ENCODE measurements around the gene FGR. TPM values are rescaled to one million over a fixed set of nuclear protein-coding genes. Genes with fewer than 3 reads are reported as not detected.

Gene FGR
- polyA plus RNA-seq, 1 experiment, result not detected

DNA sequence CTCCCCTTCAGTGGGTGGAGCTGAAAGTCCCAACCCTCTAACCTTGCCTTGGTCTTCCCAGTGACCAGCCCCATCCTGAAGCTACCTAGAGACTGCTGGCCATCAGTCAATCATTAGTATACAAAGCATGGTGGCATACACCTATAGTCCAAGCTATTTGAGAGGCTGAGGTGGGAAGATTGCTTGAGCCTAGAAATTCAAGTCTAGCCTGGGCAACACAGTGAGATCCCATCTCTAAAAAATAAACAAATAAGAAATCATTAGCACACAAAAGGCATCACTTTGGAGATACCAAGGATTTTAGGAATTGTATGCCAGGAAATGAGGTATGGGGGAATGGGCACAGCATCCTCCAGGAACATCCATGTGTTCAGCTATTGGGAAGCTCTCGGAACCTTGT is 41.4 kb upstream of the FGR start:
- no peak overlapping the region for H3K4me3 ChIP-seq (ENCODE audit: low read depth, low read length)
- TF ChIP-seq, protein P1, sequence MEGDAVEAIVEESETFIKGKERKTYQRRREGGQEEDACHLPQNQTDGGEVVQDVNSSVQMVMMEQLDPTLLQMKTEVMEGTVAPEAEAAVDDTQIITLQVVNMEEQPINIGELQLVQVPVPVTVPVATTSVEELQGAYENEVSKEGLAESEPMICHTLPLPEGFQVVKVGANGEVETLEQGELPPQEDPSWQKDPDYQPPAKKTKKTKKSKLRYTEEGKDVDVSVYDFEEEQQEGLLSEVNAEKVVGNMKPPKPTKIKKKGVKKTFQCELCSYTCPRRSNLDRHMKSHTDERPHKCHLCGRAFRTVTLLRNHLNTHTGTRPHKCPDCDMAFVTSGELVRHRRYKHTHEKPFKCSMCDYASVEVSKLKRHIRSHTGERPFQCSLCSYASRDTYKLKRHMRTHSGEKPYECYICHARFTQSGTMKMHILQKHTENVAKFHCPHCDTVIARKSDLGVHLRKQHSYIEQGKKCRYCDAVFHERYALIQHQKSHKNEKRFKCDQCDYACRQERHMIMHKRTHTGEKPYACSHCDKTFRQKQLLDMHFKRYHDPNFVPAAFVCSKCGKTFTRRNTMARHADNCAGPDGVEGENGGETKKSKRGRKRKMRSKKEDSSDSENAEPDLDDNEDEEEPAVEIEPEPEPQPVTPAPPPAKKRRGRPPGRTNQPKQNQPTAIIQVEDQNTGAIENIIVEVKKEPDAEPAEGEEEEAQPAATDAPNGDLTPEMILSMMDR (IDR thresholded peaks at IDR 0.05; ENCODE audit: insufficient read depth, low read depth, low read length), result no peak
- POLR2A ChIA-PET, result no interaction called here
- CTCF ChIA-PET, result interaction anchor here (0.6 to 1.7 kb wide), 2 partner anchors 43 to 415 kb away, joined by 3 to 4 read pairs; no protein-coding TSS in a partner anchor
- H3K27me3 ChIP-seq (ENCODE audit: control insufficient read depth, insufficient read depth, low read length), result no peaks in the 10 kb centered on the region
- DNase-seq (ENCODE audit: low read depth), result no peak
- H3K36me3 ChIP-seq (ENCODE audit: control insufficient read depth, insufficient read depth, low read length), result no peaks in the 10 kb centered on the region

DNA sequence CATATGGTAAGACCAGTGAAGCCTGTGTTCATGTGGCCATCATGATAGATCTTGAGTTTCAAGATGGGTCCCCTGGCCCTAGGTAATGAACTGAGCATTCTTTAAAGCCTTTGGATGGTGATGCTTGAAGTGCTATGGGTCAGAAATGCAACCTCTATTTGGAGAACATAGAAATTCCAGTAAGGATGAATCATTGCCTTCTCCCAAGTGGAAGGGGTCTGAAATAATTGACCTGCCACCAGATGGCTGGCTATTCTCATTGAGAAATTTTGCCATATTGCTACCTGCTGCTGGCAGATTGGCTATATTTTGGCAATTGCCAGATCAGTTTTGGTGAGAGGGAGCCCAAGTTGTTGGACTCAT is 37.7 kb upstream of the FGR start:
- POLR2A ChIA-PET, result interaction anchor here (0.6 kb wide), 1 partner anchor 100 kb away, joined by 4 read pairs; the partner anchor contains the start of gene STX12
- Histone ChIP-seq H3K36me3 (ENCODE audit: control insufficient read depth, insufficient read depth, low read length) (no peaks in the 10 kb centered on the region), H3K4me3 (ENCODE audit: low read depth, low read length) (peak overlapping the region; percentile 36), H3K27me3 (ENCODE audit: control insufficient read depth, insufficient read depth, low read length) (no peaks in the 10 kb centered on the region)
- DNase-seq (ENCODE audit: low read depth), result no peak
- TF ChIP-seq, protein P1 (IDR thresholded peaks at IDR 0.05; ENCODE audit: insufficient read depth, low read depth, low read length), result no peak
- CTCF ChIA-PET, result interaction anchor here (0.8 to 4.0 kb wide), 10 partner anchors 10 to 414 kb away, joined by 3 to 41 read pairs (median 4); partner anchors contain the start of genes FAM76A and STX12

DNA sequence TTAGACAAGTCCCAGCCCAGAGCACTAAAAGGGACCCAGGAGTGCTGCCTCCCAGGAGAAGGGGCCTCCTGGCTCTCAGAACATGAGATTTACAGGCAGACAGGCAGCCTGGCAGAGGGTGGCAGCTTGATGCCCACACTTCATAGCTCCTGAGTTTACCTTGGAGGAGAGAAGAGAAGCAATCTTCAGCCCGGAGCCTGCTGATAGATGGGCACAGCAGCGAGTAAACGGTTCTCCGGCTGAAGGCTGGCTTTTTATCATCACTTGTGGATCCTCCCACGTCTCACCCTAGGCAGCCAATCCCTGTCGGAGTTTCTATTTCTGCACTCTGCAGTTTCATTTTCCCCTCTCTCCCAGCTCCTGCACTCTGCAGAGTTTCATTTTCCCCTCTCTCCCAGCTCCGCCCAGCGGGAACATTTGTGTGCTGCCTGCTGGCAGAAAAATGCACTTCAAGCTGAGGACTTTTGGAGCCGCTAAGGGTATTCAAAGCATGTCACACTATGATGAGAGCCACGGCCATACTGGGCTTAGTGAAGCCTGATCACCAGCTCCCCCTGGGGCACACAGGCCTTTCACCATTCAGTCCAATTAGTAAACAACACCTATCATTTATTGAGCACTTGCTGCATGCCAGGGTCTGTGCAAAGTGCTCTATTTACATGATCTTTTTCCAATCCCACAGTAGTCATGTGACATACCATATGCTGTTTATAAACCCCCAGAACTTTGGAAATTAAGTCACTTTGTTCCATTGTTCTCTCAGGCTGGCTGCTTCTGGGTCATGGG is 37.2 kb upstream of the FGR start, which contains the start of gene IFI6:
IFI6 (minus strand) TSS at position 229 of the 786 bp plus-strand sequence. CDS start 2,878 bp downstream, outside the sequence.
- H3K27me3 ChIP-seq (ENCODE audit: control insufficient read depth, insufficient read depth, low read length), result no peaks in the 10 kb centered on the region
- peak; percentile 92 for DNase-seq (ENCODE audit: low read depth)
- TF ChIP-seq, protein P1 (IDR thresholded peaks at IDR 0.05; ENCODE audit: insufficient read depth, low read depth, low read length), result peak; percentile 41
- ChIA-PET POLR2A (interaction anchor here (0.6 to 1.4 kb wide), 2 partner anchors 53 to 101 kb away, joined by 4 to 5 read pairs; partner anchors contain the start of genes FAM76A and STX12), CTCF (interaction anchor here (0.8 to 4.0 kb wide), 10 partner anchors 10 to 413 kb away, joined by 3 to 41 read pairs (median 4); partner anchors contain the start of genes FAM76A and STX12)
- peak within 1 kb of the TSS; percentile 50 for H3K4me3 ChIP-seq (ENCODE audit: low read depth, low read length)
- H3K36me3 ChIP-seq (ENCODE audit: control insufficient read depth, insufficient read depth, low read length), result no peaks in the 10 kb centered on the region

DNA sequence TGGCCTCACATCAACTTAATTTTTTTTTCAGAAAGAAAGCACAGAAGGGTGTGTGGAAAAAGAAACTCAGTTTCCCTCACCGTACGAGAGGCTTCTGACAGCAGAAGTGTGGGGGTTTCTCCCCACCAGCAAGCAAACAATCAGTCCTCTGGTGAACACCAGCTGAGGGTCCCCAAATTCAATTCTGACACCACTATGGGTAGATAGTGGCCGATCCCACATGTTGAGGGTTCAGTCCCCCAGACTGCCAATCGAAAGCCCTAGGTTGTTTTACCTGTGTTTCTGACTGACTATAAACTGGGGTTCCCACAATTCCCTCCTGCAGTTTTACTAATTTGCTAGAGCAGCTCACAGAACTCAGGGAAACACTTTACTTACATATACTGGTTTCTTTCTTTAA is 34.9 kb upstream of the FGR start:
- CTCF ChIA-PET, result interaction anchor here (0.6 to 4.0 kb wide), 50 partner anchors 8 to 351 kb away, joined by 3 to 41 read pairs (median 4); partner anchors contain the start of genes FAM76A, PPP1R8 and STX12
- POLR2A ChIA-PET, result interaction anchor here (0.6 kb wide), 2 partner anchors 113 to 1215 kb away, joined by 4 to 11 read pairs; no protein-coding TSS in a partner anchor
- no peak overlapping the region for H3K4me3 ChIP-seq (ENCODE audit: low read depth, low read length)
- TF ChIP-seq, protein P1 (IDR thresholded peaks at IDR 0.05; ENCODE audit: insufficient read depth, low read depth, low read length), result no peak
- no peaks in the 10 kb centered on the region; the same call in 1 of the 2 replicates for H3K36me3 ChIP-seq (ENCODE audit: control insufficient read depth, insufficient read depth, low read length)
- H3K27me3 ChIP-seq (ENCODE audit: control insufficient read depth, insufficient read depth, low read length), result no peaks in the 10 kb centered on the region
- DNase-seq (ENCODE audit: low read depth), result no peak

Measured in BJ (cell line).